Stomach (tissue), 4 donors: ENCODE results near the gene DLX2.

Experiments
- CTCF ChIP-seq, 7 experiments: fragments of 450-650 bp in 4 of 7; fragments of 200-600 bp in 3 of 7; sonication (generic) in 3 of 7; IDR thresholded peaks; one replicate each; pipeline ENCODE4 v1.5.1; 2016 to 2019; ENCODE audit warnings: antibody characterized with exemption in 7 of 7, control low read depth in 2 of 7, mild to moderate bottlenecking in 1 of 7
- EP300 ChIP-seq: sonication (generic); formaldehyde crosslinking; IDR thresholded peaks from one replicate; pipeline ENCODE4 v1.6.1; 2017; ENCODE audit warnings: antibody characterized with exemption
- POLR2A ChIP-seq, 4 donors: fragments of 450-650 bp; IDR thresholded peaks; one replicate each; pipeline ENCODE4 v1.6.1; 2016; ENCODE audit warnings: antibody characterized with exemption in 4 of 4, control low read depth in 2 of 4, mild to moderate bottlenecking in 1 of 4, moderate library complexity in 1 of 4

- TF ChIP-seq CTCF (IDR thresholded peaks at IDR 0.05) (no peak), EP300 (no peak), POLR2A (IDR thresholded peaks at IDR 0.05) (no peak)
Observed at GRCh38 chr2:172062402-172063004, 40.2 kb downstream of the DLX2 start.
